IPS-15b (cell line): ENCODE data around the gene GRK2.

Experiments
- H3K27me3 ChIP-seq: one replicate; pipeline ENCODE4 v1.6.1; 2013; ENCODE audit warnings: low read length; ENCODE audit not compliant: control insufficient read depth, insufficient read depth
- H3K36me3 ChIP-seq: one replicate; pipeline ENCODE4 v1.6.1; 2013; ENCODE audit warnings: low read length; ENCODE audit not compliant: control insufficient read depth, insufficient read depth
- H3K4me1 ChIP-seq: one replicate; pipeline ENCODE4 v1.6.1; 2013; ENCODE audit warnings: mild to moderate bottlenecking, low read length; ENCODE audit not compliant: control insufficient read depth, insufficient read depth
- H3K4me3 ChIP-seq: one replicate; pipeline ENCODE4 v1.5.1; 2013; ENCODE audit warnings: low read depth, low read length
- H3K9ac ChIP-seq: one replicate; pipeline ENCODE4 v1.6.1; 2013; ENCODE audit warnings: low read depth, mild to moderate bottlenecking, low read length
- H3K9me3 ChIP-seq: one replicate; pipeline ENCODE4 v1.6.1; 2013; ENCODE audit warnings: mild to moderate bottlenecking, low read length; ENCODE audit not compliant: control insufficient read depth, insufficient read depth

GRK2 gene

DNA sequence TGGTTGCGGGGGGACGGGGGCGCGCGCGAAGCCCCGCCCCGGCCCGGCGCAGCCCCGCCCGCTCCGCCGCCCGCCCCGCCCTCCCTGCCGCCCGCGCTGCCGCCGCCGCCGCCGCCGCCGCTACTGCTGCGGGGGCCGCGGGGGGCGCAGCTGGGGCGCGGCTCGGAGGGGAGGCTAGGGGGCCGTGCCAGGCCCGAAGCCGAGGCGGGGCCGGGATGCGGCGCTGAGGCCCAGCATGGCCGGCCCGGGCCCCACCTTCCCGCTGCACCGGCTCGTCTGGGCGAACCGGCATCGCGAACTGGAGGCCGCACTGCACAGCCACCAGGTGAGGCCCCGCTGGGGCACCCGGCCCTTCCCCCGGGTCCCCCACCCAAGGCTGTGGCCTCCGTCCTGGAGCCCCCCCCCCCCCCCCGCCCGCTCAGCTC lies 23.0 kb downstream of the GRK2 start, which contains the start of gene ANKRD13D:
Gene ANKRD13D, plus strand, starts transcription at position 78 of the 425 bp plus-strand sequence. Its CDS starts 158 bp downstream, at position 236.
- Histone ChIP-seq H3K4me3 (peak within 1 kb of the TSS; percentile 76), H3K9me3 (no peaks in the 10 kb centered on the region), H3K4me1 (no peaks in the 10 kb centered on the region), H3K36me3 (peaks cover 40% of the 10 kb centered on the region), H3K27me3 (no peaks in the 10 kb centered on the region), H3K9ac (peak within 1 kb of the TSS; percentile 79)

- no peaks in the 10 kb centered on the region for H3K4me1 ChIP-seq
- peak overlapping the region; percentile 75 for H3K4me3 ChIP-seq
- peaks cover 37% of the 10 kb centered on the region for H3K36me3 ChIP-seq
- H3K9me3 ChIP-seq, result no peaks in the 10 kb centered on the region
- no peaks in the 10 kb centered on the region for H3K27me3 ChIP-seq
- peak overlapping the region; percentile 54 for H3K9ac ChIP-seq
These were observed 23.6 kb downstream of the GRK2 start for GRCh38 chr11:67289651-67290479.

DNA sequence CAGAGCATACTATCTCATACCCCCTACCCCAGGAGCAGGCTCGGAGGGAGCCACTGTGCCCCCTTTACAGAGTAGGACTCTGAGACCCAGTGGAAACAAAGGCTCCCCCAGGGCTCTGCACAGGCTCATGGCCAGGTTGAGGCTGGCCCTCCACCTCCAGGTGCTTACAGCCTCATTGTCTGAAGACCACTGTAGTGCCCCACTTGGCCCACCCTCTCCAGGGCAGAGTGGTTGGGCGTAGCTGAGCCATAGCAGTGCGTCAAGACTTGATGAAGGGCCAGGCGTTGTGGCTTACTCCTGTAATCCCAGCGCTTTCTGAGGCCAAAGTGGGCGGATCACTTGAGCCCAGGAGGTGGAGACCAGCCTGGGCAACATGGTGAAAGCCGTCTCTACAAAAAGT lies 24.5 kb downstream of the GRK2 start:
- H3K4me1 ChIP-seq, result no peaks in the 10 kb centered on the region
- H3K36me3 ChIP-seq, result peaks cover 31% of the 10 kb centered on the region
- no peak overlapping the region for H3K9ac ChIP-seq

GRCh38 chr11:67291481-67292381 lies 25.5 kb downstream of the GRK2 start:
- no peaks in the 10 kb centered on the region for H3K9me3 ChIP-seq
- H3K36me3 ChIP-seq, result peaks cover 22% of the 10 kb centered on the region
- H3K27me3 ChIP-seq, result no peaks in the 10 kb centered on the region
- H3K4me3 ChIP-seq, result no peak overlapping the region
- no peak overlapping the region for H3K9ac ChIP-seq
- H3K4me1 ChIP-seq, result no peaks in the 10 kb centered on the region

More for the DNA sequence above, 24.5 kb downstream of the GRK2 start:
- H3K9me3 ChIP-seq, result no peaks in the 10 kb centered on the region
- H3K27me3 ChIP-seq, result no peaks in the 10 kb centered on the region
- H3K4me3 ChIP-seq, result no peak overlapping the region

GRCh38 chr11:67292671-67293070 lies 26.4 kb downstream of the GRK2 start:
- no peaks in the 10 kb centered on the region for H3K27me3 ChIP-seq
- no peaks in the 10 kb centered on the region for H3K9me3 ChIP-seq
- H3K4me1 ChIP-seq, result no peaks in the 10 kb centered on the region
- H3K9ac ChIP-seq, result no peak overlapping the region
- H3K36me3 ChIP-seq, result peaks cover 20% of the 10 kb centered on the region
- H3K4me3 ChIP-seq, result no peak overlapping the region

- Histone ChIP-seq H3K4me1 (no peaks in the 10 kb centered on the region), H3K9ac (no peak overlapping the region), H3K27me3 (no peaks in the 10 kb centered on the region), H3K9me3 (no peaks in the 10 kb centered on the region), H3K4me3 (no peak overlapping the region), H3K36me3 (peaks cover 20% of the 10 kb centered on the region)
These were observed 26.8 kb downstream of the GRK2 start for GRCh38 chr11:67293090-67293489.

- Histone ChIP-seq H3K9me3 (no peaks in the 10 kb centered on the region), H3K36me3 (peaks cover 28% of the 10 kb centered on the region), H3K9ac (no peak overlapping the region), H3K27me3 (no peaks in the 10 kb centered on the region), H3K4me3 (no peak overlapping the region), H3K4me1 (no peaks in the 10 kb centered on the region)
These were observed 29.6 kb downstream of the GRK2 start for GRCh38 chr11:67295846-67296245.

- Histone ChIP-seq H3K9me3 (no peaks in the 10 kb centered on the region), H3K36me3 (peaks cover 21% of the 10 kb centered on the region), H3K9ac (no peak overlapping the region), H3K4me1 (no peaks in the 10 kb centered on the region), H3K27me3 (no peaks in the 10 kb centered on the region), H3K4me3 (no peak overlapping the region)
These were observed 32.5 kb downstream of the GRK2 start for GRCh38 chr11:67298786-67299185.

DNA sequence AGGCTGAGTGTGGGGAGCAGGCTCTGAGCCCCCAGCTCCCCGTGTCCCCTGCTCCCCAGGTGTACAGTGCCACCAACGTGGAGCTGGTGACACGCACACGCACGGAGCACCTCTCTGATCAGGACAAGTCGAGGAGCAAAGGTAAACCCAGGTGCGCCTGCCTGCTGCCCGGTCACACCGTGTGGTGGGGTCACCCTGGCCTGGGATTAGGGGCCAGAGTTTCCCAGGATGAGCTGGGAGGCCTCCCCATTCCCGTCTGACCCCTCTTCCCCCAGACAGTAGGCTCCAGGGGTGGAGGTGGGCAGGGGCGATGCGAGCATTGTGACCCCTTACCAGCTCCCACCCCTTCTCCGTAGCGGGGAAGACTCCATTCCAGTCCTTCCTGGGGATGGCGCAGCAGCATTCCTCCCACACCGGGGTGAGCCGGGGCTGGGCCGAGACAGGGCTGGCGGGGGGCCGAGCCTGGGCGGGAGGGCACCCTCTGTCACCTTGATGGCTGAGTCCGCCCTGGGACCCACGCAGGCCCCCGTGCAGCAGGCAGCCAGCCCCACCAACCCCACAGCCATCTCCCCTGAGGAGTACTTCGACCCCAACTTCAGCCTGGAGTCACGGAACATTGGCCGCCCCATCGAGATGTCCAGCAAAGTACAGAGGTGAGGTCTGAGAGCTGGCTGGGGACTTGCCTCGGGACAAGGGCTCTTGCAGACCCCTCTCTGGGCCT lies 33.4 kb downstream of the GRK2 start:
- Histone ChIP-seq H3K9ac (no peak overlapping the region), H3K4me1 (no peaks in the 10 kb centered on the region), H3K4me3 (no peak overlapping the region), H3K9me3 (no peaks in the 10 kb centered on the region), H3K36me3 (peaks cover 21% of the 10 kb centered on the region), H3K27me3 (peaks cover 3% of the 10 kb centered on the region)

DNA sequence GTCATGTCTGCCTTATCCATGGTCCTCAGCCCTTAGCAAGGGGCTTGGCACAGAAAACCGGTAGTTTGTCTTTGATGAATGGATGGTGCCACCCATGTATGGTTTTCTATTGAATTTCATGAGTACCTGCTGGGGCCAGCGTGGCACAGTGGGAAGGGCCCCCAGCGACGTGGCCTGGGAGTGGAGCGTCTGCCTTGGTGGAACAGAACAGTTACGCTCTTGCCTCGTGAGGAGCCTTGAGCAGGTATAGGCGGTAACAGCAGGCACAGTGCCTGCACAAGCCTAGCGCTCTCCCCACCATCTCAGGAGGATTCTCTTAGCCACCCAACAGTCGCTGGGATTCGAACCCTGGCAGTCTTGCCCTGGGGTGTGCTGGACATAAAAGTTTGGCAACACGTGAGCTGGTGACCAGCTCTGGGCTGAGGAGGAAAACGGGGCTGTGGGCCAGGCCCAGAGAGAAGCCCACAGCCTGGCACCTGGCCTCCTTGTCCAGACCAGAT lies 34.0 kb downstream of the GRK2 start:
- H3K4me3 ChIP-seq, result no peak overlapping the region
- no peak overlapping the region for H3K9ac ChIP-seq
- H3K27me3 ChIP-seq, result peaks cover 3% of the 10 kb centered on the region
- H3K4me1 ChIP-seq, result no peaks in the 10 kb centered on the region
- no peaks in the 10 kb centered on the region for H3K9me3 ChIP-seq
- H3K36me3 ChIP-seq, result peaks cover 20% of the 10 kb centered on the region

DNA sequence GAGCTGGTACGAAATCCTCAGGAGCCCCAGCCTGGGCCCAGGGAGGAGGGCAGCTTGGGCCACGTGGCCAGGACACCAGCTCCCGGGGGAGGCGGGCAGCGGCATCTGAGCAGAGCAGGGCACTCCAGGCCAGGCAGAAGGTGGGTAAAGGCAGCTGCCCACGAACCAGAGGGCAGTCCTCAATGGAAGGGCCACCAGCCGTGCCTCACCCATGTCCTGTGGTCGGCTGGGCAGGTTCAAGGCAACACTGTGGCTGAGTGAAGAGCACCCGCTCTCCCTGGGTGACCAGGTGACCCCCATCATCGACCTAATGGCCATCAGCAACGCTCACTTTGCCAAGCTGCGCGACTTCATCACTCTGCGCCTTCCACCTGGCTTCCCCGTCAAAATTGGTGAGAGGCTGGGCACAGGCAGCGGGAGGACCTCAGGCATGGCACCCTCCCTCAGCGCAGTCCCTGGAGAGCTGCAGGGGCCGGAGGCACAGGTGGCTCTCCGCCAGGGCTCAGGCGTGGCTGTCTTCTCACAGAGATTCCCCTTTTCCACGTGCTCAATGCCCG lies 34.6 kb downstream of the GRK2 start:
- H3K36me3 ChIP-seq, result peaks cover 19% of the 10 kb centered on the region
- H3K9me3 ChIP-seq, result no peaks in the 10 kb centered on the region
- peaks cover 3% of the 10 kb centered on the region for H3K27me3 ChIP-seq
- H3K4me1 ChIP-seq, result no peaks in the 10 kb centered on the region
- no peak overlapping the region for H3K4me3 ChIP-seq
- no peak overlapping the region for H3K9ac ChIP-seq
